Measurements from ENCODE around the gene TPSD1.
"Not testable (repeated sequence)": the region's sequence is repeated elsewhere in the genome, so short reads cannot be mapped to it uniquely, and the experiment has no call there.

The TPSD1 gene

DNA sequence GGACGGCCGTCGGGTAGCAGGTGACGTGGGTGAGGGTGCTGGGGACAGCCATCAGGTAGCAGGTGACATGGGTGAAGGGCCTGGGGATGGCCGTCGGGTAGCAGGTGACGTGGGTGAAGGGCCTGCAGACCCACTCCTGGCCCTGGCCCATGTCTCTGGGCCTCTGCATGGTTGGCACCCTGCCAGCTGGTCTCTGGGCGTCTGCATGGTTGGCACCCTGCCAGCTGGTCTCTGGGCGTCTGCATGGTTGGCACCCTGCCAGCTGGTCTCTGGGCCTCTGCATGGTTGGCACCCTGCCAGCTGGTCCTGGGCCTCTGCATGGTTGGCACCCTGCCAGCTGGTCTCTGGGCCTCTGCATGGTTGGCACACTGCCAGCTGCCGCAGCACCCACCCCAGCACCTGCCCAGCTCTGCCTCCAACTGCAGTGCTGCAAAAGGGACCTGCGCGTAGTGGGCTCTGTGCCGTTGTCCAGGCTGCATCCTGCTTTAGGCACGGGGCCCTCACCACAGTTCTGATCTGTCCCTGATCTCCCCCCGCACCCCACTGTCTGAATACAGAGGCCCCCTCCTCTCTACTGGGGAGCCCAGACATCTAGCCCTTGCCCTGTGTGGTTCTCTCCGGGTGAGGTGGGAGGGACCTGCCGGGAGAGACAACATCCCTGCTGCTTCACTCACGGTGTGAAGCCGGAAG is 16.0 kb downstream of the TPSD1 start:
- not testable (repeated sequence) for H3K9ac ChIP-seq (ENCODE audit: low read length); H3K4me3 ChIP-seq (ENCODE audit: low read length); H3K27me3 ChIP-seq (ENCODE audit: control insufficient read depth, insufficient read depth, low read length); H3K9me3 ChIP-seq (ENCODE audit: control insufficient read depth, low read depth, low read length); H3K27ac ChIP-seq (ENCODE audit: low read length); H3K4me1 ChIP-seq (ENCODE audit: control insufficient read depth, low read depth, low read length); H3K36me3 ChIP-seq (ENCODE audit: control insufficient read depth, low read depth, low read length)

DNA sequence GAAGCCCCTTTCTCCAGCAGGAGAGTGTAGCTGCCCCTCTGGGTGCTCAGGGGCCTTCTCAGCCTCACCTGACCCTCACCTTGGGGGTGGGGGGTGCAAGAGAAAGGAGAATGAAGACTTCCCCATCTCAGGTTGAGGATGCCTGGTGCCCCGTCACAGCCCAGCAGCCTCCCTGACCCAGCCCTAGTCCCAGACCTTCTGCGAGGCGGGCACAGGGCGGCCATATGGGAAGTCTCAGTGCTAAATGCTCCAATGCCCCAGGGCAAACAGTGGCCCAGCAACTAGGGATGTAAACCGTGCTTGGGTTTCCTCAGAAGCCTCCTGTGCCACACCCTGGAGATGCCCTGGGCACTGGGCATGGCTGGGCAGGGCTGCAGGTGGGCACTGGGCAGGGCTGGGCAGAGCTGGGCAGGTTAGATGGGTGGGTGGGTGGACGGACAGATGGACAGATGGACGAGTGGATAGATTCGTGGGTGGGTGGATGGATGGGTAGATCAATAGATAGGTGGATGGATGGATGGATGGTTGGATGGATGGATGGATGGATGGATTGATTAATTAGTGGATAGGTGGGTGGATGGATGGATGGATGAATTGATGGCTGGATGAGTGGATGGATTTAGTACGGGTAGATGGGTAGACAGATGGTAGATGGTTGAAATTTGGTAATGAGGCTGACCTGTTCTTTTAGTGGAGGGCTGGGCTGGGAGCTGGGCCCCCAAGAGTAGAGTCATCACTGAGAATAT is 16.8 kb downstream of the TPSD1 start:
- Histone ChIP-seq H3K9me3 (ENCODE audit: control insufficient read depth, low read depth, low read length) (no peaks in the 10 kb centered on the region), H3K36me3 (ENCODE audit: control insufficient read depth, low read depth, low read length) (no peaks in the 10 kb centered on the region), H3K4me3 (ENCODE audit: low read length) (no peak overlapping the region), H3K27me3 (ENCODE audit: control insufficient read depth, insufficient read depth, low read length) (peaks cover 5% of the 10 kb centered on the region), H3K27ac (ENCODE audit: low read length) (no peak overlapping the region), H3K9ac (ENCODE audit: low read length) (no peak overlapping the region), H3K4me1 (ENCODE audit: control insufficient read depth, low read depth, low read length) (no peaks in the 10 kb centered on the region)

DNA sequence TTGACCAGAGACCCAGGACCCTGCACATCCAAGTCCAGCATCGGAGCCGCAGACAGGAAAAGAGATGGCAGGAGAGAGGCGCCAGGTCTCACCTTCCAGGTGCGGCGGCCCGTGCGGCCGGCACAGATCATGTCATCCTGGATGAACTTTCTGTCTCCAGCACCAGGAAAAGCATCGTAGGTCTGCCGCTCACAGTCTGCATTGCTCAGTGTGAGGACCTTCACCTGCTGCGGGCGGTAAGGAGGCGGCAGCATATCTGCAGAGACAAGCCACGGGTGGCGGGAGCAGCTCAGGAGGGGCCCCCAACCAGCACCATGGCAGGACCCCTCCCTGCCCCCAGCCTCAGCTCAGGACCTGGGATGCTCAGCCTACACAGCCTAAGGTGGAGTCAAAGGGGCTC is 17.9 kb downstream of the TPSD1 start:
- no peaks in the 10 kb centered on the region for H3K9me3 ChIP-seq (ENCODE audit: control insufficient read depth, low read depth, low read length)
- H3K27me3 ChIP-seq (ENCODE audit: control insufficient read depth, insufficient read depth, low read length): peaks cover 5% of the 10 kb centered on the region
- H3K9ac ChIP-seq (ENCODE audit: low read length): no peak overlapping the region
- H3K36me3 ChIP-seq (ENCODE audit: control insufficient read depth, low read depth, low read length): no peaks in the 10 kb centered on the region
- H3K4me3 ChIP-seq (ENCODE audit: low read length): no peak overlapping the region
- peaks cover 5% of the 10 kb centered on the region for H3K4me1 ChIP-seq (ENCODE audit: control insufficient read depth, low read depth, low read length)
- no peak overlapping the region for H3K27ac ChIP-seq (ENCODE audit: low read length)

DNA sequence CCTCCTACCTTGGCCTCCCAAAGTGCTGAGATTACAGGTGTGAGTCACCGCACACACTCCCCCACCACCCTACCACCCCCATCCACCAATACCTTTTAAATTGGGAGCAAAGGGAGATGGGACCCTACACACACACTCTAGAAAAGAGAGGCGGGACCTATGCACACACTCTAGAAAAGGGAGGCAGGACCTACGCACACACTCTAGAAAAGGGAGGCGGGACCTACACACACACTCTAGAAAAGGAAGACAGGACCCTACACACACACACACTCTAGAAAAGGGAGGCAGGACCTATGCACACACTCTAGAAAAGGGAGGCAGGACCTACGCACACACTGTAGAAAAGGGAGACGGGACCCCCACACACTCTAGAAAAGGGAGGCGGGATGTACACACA is 18.9 kb downstream of the TPSD1 start:
- Histone ChIP-seq H3K36me3 (ENCODE audit: control insufficient read depth, low read depth, low read length) (no peaks in the 10 kb centered on the region), H3K4me1 (ENCODE audit: control insufficient read depth, low read depth, low read length) (peaks cover 5% of the 10 kb centered on the region), H3K9me3 (ENCODE audit: control insufficient read depth, low read depth, low read length) (no peaks in the 10 kb centered on the region), H3K27me3 (ENCODE audit: control insufficient read depth, insufficient read depth, low read length) (peaks cover 5% of the 10 kb centered on the region), H3K4me3 (ENCODE audit: low read length) (no peak overlapping the region), H3K9ac (ENCODE audit: low read length) (no peak overlapping the region), H3K27ac (ENCODE audit: low read length) (no peak overlapping the region)

DNA sequence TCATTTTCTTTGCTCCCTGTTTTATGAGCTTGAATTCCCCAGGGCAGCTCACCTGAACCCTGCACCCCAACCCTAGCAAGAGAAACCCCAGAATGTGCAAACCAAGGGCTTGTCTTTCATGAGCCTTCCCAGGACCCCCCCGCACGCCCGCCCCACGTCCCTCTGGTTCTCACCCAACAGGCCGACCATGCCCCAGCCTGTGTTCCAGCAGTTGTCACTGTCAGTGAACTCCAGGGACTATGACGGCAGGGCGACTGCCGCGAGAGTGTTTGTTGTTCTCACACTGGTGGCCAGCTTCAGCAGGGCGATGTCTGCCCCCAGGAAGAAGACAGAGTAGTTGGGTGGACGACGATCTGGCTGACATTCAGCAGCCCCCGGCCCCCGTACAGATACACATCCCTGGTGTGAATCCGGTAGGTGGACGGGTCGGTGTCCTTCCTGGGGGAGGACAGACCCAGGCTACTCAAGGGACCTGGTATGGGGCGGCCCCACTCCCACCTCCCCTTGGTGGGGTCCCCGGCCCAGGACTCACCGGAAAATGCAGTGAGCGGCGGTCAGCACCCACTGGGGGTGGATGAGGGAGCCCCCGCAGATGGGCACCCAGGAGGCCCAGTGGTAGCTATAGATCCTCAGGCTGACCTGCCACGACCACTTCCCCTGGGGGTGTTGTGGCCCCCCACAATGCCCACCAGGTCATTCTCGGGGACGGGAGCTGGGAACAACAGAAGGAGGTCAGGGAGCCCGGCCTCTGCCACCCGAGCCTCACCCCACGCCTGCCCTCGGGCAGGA is 20.1 kb downstream of the TPSD1 start:
- Histone ChIP-seq H3K4me3 (ENCODE audit: low read length) (no peak overlapping the region), H3K9ac (ENCODE audit: low read length) (no peak overlapping the region), H3K27ac (ENCODE audit: low read length) (no peak overlapping the region), H3K4me1 (ENCODE audit: control insufficient read depth, low read depth, low read length) (peaks cover 5% of the 10 kb centered on the region), H3K27me3 (ENCODE audit: control insufficient read depth, insufficient read depth, low read length) (peaks cover 5% of the 10 kb centered on the region), H3K9me3 (ENCODE audit: control insufficient read depth, low read depth, low read length) (no peaks in the 10 kb centered on the region), H3K36me3 (ENCODE audit: control insufficient read depth, low read depth, low read length) (no peaks in the 10 kb centered on the region)

DNA sequence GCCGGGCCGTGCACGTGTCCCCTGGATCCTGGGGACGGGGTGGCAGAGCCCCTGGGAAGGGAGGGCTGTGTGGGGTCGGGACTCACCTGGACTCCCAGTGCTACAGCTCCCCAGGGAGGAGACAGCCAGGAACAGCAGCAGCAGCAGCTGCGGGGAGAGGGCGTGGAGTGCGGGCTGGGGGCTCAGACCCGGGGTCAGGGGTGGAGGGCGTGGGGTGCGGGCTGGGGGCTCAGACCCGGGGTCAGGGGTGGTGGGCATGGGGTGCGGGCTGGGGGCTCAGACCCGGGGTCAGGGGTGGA is 20.7 kb downstream of the TPSD1 start:
- H3K27ac ChIP-seq (ENCODE audit: low read length): no peak overlapping the region
- H3K4me3 ChIP-seq (ENCODE audit: low read length): no peak overlapping the region
- no peak overlapping the region for H3K9ac ChIP-seq (ENCODE audit: low read length)
- H3K27me3 ChIP-seq (ENCODE audit: control insufficient read depth, insufficient read depth, low read length): peaks cover 5% of the 10 kb centered on the region
- H3K4me1 ChIP-seq (ENCODE audit: control insufficient read depth, low read depth, low read length): peaks cover 5% of the 10 kb centered on the region
- no peaks in the 10 kb centered on the region for H3K36me3 ChIP-seq (ENCODE audit: control insufficient read depth, low read depth, low read length)
- no peaks in the 10 kb centered on the region for H3K9me3 ChIP-seq (ENCODE audit: control insufficient read depth, low read depth, low read length)

DNA sequence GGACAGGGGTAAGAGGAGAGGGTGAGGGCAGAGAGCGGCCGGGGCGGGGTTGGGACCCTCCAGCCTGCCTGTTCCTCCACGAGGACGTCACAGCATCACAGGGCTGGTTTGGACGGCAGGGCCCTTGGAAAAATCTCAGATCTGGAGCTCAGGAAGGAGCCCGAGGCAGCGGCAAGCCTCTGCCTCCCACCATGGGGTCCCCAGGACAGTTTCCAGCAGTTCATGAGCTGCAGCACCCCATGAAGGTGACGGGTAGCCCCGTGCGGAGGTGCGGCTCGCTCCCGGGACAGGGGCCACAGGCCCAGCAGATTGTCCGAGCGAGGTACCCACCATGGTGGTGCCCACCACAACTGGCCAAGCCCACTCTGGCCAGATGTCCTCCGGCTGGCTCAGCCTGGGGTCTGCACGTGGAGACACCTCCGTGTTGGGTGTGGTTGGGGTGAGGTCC is 21.3 kb downstream of the TPSD1 start:
- Histone ChIP-seq H3K9me3 (ENCODE audit: control insufficient read depth, low read depth, low read length) (no peaks in the 10 kb centered on the region), H3K27me3 (ENCODE audit: control insufficient read depth, insufficient read depth, low read length) (peaks cover 5% of the 10 kb centered on the region), H3K36me3 (ENCODE audit: control insufficient read depth, low read depth, low read length) (no peaks in the 10 kb centered on the region), H3K9ac (ENCODE audit: low read length) (no peak overlapping the region), H3K27ac (ENCODE audit: low read length) (no peak overlapping the region), H3K4me3 (ENCODE audit: low read length) (no peak overlapping the region), H3K4me1 (ENCODE audit: control insufficient read depth, low read depth, low read length) (peaks cover 5% of the 10 kb centered on the region)

DNA sequence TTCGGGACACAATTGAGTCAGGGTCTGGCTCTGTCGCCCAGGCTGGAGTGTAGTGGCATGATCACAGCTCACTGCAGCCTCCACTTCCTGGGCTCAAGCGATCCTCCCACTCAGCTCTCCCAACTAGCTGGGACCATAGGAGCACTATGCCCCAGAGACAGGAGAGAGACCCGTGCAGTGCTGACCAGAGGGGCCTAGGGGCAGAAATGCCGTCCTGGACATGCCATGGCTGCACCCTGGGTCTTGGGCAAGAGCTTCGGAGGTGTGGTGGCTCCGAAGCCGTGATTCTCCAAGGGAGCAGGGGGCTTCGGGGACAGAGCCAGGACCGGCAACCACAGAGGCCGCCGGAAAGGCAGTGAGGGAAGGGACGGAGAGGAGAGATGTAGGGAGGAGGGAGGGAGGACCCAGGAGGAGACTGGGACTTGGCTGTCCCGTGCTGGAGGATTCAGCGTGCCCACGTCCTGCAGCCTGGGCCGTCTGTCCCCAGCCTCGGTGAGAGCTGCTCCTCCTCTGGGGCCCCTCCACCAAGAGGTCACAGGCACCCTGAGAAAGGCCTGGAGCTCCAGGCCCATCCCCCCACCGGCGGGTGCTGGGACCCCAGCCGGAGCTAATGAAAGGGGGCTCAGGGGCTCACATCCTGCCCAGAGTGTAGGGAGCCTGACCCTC is 21.9 kb downstream of the TPSD1 start:
- H3K4me3 ChIP-seq (ENCODE audit: low read length): no peak overlapping the region
- H3K9ac ChIP-seq (ENCODE audit: low read length): no peak overlapping the region
- H3K4me1 ChIP-seq (ENCODE audit: control insufficient read depth, low read depth, low read length): peaks cover 5% of the 10 kb centered on the region
- peaks cover 5% of the 10 kb centered on the region for H3K27me3 ChIP-seq (ENCODE audit: control insufficient read depth, insufficient read depth, low read length)
- H3K9me3 ChIP-seq (ENCODE audit: control insufficient read depth, low read depth, low read length): no peaks in the 10 kb centered on the region
- H3K36me3 ChIP-seq (ENCODE audit: control insufficient read depth, low read depth, low read length): no peaks in the 10 kb centered on the region
- no peak overlapping the region for H3K27ac ChIP-seq (ENCODE audit: low read length)

DNA sequence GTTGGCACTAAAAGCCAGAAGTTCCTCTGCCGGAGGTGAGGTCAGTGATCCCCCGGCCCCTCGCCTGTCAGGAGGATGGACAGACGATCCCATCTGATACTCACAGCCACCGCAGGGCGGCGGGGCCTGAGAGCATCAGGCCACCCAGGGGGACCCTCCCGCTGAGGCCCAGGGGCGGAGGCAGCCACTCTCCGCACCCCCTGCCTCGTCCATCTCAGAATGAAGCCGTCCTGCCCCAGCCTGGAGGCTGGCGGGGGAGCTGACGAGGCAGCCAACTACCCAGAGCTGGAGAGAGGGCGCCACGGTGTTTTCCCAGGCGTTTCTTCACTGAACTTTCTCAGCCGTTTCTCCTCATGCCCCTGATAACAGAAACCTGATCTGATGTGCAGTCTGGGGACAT is 22.6 kb downstream of the TPSD1 start:
- peaks cover 5% of the 10 kb centered on the region for H3K4me1 ChIP-seq (ENCODE audit: control insufficient read depth, low read depth, low read length)
- H3K27ac ChIP-seq (ENCODE audit: low read length): no peak overlapping the region
- peaks cover 5% of the 10 kb centered on the region for H3K27me3 ChIP-seq (ENCODE audit: control insufficient read depth, insufficient read depth, low read length)
- no peaks in the 10 kb centered on the region for H3K36me3 ChIP-seq (ENCODE audit: control insufficient read depth, low read depth, low read length)
- no peak overlapping the region for H3K9ac ChIP-seq (ENCODE audit: low read length)
- no peaks in the 10 kb centered on the region for H3K9me3 ChIP-seq (ENCODE audit: control insufficient read depth, low read depth, low read length)
- H3K4me3 ChIP-seq (ENCODE audit: low read length): no peak overlapping the region

DNA sequence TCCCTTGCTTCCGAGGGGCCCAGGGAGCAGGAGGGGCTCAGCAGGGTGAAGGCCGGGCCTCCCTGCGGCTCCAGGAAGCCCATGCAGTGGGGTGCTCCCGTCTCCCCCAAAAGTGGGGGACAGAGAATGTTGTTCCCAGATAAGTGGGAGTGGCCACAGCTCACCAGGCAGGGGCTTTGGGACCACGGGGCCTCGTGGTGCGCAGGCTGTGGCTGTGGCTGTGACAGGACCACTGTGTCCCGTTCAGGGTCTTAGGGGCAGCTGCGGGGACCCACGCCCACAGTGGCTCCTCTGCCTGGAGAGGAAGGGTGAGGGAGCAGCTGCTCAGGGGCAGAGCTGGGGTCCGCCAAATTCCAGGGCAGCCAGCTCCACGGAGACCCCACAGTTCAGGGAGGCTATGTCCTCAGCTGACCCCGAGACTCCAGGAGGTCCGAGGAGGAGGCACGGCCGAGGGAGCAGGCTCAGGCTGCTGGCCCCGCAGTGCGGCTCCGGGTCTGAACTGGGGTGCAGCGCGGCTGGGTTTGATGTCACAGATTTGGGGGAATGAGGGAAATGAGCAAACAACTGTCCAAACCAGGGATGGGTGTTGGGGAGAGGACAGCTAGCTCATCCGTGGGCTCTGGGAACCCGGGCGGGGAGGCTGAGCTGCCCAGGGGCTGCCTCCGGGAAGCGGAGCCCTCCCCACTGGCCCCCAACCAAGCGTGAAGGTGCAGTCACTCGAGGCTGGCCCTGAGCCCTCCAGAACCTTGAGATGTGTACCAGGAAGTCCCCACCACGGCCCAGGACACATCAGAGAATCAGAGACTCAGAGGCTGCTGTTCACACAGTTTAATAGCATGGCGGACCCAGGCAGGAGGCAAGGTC is 23.4 kb downstream of the TPSD1 start:
- H3K9me3 ChIP-seq (ENCODE audit: control insufficient read depth, low read depth, low read length): no peaks in the 10 kb centered on the region
- no peak overlapping the region for H3K27ac ChIP-seq (ENCODE audit: low read length)
- H3K9ac ChIP-seq (ENCODE audit: low read length): no peak overlapping the region
- peaks cover 5% of the 10 kb centered on the region for H3K4me1 ChIP-seq (ENCODE audit: control insufficient read depth, low read depth, low read length)
- H3K36me3 ChIP-seq (ENCODE audit: control insufficient read depth, low read depth, low read length): no peaks in the 10 kb centered on the region
- H3K4me3 ChIP-seq (ENCODE audit: low read length): no peak overlapping the region
- H3K27me3 ChIP-seq (ENCODE audit: control insufficient read depth, insufficient read depth, low read length): peaks cover 5% of the 10 kb centered on the region

All from iPS-18a (cell line).